Natural killer cell (primary cell): ENCODE results near the gene LIME1. TPM values are rescaled to one million over a fixed set of nuclear protein-coding genes. Genes with fewer than 3 reads are reported as not detected.

ENCODE experiments used
- ATAC-seq, 3 donors: fragments of 150-1000 bp in 2 of 3; fragments of 200-7000 bp in 1 of 3; cut with Tn5 transposase; 1 replicate in 1 of 3; 2 replicates in 2 of 3; pipeline ENCODE4 v1.10.0; 2021; ENCODE audit warnings: mild to moderate bottlenecking in 2 of 3, moderate library complexity in 2 of 3
- DNase-seq, 2 donors: peaks; one replicate each; pipeline versions ENCODE4 v3.0.0 to v3.0.0-alpha.2; 2013 to 2021; ENCODE audit warnings: mixed read lengths in 1 of 2
- H3K27ac ChIP-seq: one replicate; pipeline ENCODE4 v1.5.1; 2013; ENCODE audit warnings: mild to moderate bottlenecking, low read length
- H3K27me3 ChIP-seq: one replicate; pipeline ENCODE4 v1.6.1; 2013; ENCODE audit warnings: low read length; ENCODE audit not compliant: control insufficient read depth, insufficient read depth
- H3K36me3 ChIP-seq: one replicate; pipeline ENCODE4 v1.6.1; 2013; ENCODE audit warnings: low read length; ENCODE audit not compliant: control insufficient read depth, insufficient read depth
- H3K4me1 ChIP-seq: one replicate; pipeline ENCODE4 v1.6.1; 2013; ENCODE audit warnings: low read length; ENCODE audit not compliant: control insufficient read depth, insufficient read depth
- H3K4me3 ChIP-seq: one replicate; pipeline ENCODE4 v1.5.1; 2013; ENCODE audit warnings: low read length
- H3K9me3 ChIP-seq: one replicate; pipeline ENCODE4 v1.6.1; 2013; ENCODE audit warnings: low read length; ENCODE audit not compliant: control insufficient read depth, insufficient read depth
- H3K27ac Mint-ChIP-seq, 2 donors: one replicate each; pipeline ENCODE4 v1.8.0; 2022; ENCODE audit warnings: mild to moderate bottlenecking in 2 of 2, mixed read lengths in 2 of 2, moderate library complexity in 1 of 2
- H3K27me3 Mint-ChIP-seq, 2 donors: one replicate each; pipeline ENCODE4 v1.8.0; 2022; ENCODE audit warnings: low read depth in 2 of 2, mixed read lengths in 2 of 2
- H3K36me3 Mint-ChIP-seq: one replicate; pipeline ENCODE4 v1.8.0; 2022; ENCODE audit warnings: mixed read lengths
- H3K4me1 Mint-ChIP-seq, 2 donors: one replicate each; pipeline ENCODE4 v1.8.0; 2022; ENCODE audit warnings: mixed read lengths in 2 of 2
- H3K4me3 Mint-ChIP-seq: one replicate; pipeline ENCODE4 v1.8.0; 2022; ENCODE audit warnings: mild to moderate bottlenecking, moderate library complexity, mixed read lengths
- H3K9me3 Mint-ChIP-seq, 2 donors: one replicate each; pipeline ENCODE4 v1.8.0; 2022; ENCODE audit warnings: mixed read lengths in 2 of 2
- whole genome bisulfite sequencing: methylation state at CpG from one replicate; pipeline ENCODE4 v1.1.7; 2013; ENCODE audit warnings: missing lambda C conversion rate; ENCODE audit not compliant: insufficient coverage; 5-methylcytosine and 5-hydroxymethylcytosine counted together
- intact Hi-C: fragments of 100-400 bp; cut with micrococcal nuclease; formaldehyde crosslinking; loops from one replicate; pipeline ENCODE4 v1.14.2; 2022
- total RNA-seq, 4 donors: library from RNA; stranded (reverse); fragments of 120-200 nt in 1 of 4; gene quantifications; one replicate each; pipeline versions ENCODE4 v1.2.3 to v1.2.4, GENCODE V29; 2013 to 2022
- TF ChIP-seq, protein P1 (sequence below): fragments of 200-600 bp; IDR thresholded peaks from one replicate; pipeline ENCODE4 v1.8.0; 2022; ENCODE audit warnings: antibody characterized with exemption

Gene LIME1
- total RNA-seq, 3 donors from 2014 or later (not counting 1 experiment from before 2014, with no cell fraction given): 86.5 to 94.4 (median 91.7) TPM

DNA sequence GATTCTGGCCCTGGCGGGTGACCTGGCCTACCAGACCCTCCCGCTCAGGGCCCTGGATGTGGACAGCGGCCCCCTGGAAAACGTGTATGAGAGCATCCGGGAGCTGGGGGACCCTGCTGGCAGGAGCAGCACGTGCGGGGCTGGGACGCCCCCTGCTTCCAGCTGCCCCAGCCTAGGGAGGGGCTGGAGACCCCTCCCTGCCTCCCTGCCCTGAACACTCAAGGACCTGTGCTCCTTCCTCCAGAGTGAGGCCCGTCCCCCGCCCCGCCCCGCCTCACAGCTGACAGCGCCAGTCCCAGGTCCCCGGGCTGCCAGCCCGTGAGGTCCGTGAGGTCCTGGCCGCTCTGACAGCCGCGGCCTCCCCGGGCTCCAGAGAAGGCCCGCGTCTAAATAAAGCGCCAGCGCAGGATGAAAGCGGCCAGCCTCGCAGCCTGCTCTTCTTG lies 2.2 kb downstream of the LIME1 start:
- WGBS: 41% methylated on average over 26 of the region's 26 CpGs

DNA sequence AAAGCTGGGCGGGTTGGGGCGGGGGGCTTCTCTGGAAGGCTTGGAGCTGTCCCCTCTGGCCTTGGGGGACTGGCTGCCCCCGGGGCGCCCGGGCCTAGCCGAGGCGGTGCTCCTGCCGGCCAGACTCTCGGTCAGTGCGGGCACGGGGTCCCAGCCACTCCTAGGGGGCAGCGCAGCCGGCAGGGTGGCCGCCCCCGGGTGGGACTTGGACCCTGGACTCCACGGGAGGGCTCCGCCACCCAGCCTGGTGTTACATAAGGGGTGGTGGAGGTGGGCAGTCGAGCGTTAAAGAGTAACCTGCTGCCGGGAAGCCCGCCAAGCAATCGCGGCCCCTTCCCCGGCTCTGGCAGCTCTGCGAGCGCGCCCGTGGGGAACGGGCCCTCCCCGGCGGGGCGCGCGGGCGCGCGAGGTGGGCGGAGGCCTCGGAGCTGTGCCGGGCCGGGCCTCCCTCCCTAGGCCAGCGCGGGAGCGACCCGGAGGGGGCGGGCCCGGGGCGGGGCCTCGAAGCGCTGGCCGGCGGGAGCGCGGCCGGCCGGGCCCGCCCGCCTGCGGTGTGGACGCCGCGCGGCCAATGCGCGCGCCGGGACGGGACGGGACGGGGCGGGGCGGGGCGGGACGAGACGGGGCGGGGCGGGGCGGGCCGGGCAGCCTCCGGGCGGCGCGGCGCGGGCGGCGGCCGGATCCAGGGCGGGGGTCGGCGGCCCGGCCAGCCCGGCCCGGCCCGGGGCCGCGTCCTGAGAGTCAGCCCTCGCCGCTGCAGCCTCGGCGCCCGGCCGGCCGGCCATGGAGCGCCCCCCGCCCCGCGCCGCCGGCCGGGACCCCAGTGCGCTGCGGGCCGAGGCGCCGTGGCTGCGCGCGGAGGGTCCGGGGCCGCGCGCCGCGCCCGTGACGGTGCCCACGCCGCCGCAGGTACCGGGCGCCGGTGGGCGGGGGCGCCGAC lies 2.9 kb downstream of the LIME1 start, which contains the start of gene SLC2A4RG:
SLC2A4RG (plus strand) TSS at position 647 of the 940 bp plus-strand sequence; CDS start at position 784, 137 bp downstream.
- peak within 1 kb of the TSS; percentile 62 for H3K4me3 ChIP-seq
- no peaks in the 10 kb centered on the region for H3K9me3 ChIP-seq
- Mint-ChIP-seq H3K27ac (peak within 1 kb of the TSS in 1 of 2 donors; percentile 40), H3K36me3 (no peaks in the 10 kb centered on the region), H3K9me3 (no peaks in the 10 kb centered on the region), H3K4me3 (peak within 1 kb of the TSS; percentile 89), H3K4me1 (peaks cover 14 to 37% of the 10 kb centered on the region in 2 donors), H3K27me3 (no peaks in the 10 kb centered on the region)
- H3K36me3 ChIP-seq: peaks cover 24% of the 10 kb centered on the region
- peak; percentile 53 to 86 for DNase-seq
- TF ChIP-seq, protein P1, sequence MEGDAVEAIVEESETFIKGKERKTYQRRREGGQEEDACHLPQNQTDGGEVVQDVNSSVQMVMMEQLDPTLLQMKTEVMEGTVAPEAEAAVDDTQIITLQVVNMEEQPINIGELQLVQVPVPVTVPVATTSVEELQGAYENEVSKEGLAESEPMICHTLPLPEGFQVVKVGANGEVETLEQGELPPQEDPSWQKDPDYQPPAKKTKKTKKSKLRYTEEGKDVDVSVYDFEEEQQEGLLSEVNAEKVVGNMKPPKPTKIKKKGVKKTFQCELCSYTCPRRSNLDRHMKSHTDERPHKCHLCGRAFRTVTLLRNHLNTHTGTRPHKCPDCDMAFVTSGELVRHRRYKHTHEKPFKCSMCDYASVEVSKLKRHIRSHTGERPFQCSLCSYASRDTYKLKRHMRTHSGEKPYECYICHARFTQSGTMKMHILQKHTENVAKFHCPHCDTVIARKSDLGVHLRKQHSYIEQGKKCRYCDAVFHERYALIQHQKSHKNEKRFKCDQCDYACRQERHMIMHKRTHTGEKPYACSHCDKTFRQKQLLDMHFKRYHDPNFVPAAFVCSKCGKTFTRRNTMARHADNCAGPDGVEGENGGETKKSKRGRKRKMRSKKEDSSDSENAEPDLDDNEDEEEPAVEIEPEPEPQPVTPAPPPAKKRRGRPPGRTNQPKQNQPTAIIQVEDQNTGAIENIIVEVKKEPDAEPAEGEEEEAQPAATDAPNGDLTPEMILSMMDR: no peak
- peak; percentile 33 to 66 (median 58) for ATAC-seq
- intact Hi-C loops: loop anchor here (5.0 to 10.0 kb wide), 2 partner anchors 32 to 105 kb away; partner anchors contain the start of genes ARFRP1 and ZGPAT
- WGBS: 2% methylated on average over 136 of the region's 136 CpGs
- no peaks in the 10 kb centered on the region for H3K27me3 ChIP-seq
- H3K27ac ChIP-seq: peak within 1 kb of the TSS; percentile 36
- peaks cover 61% of the 10 kb centered on the region for H3K4me1 ChIP-seq

More for the DNA sequence above, 2.2 kb downstream of the LIME1 start:
- DNase-seq (peak in 1 of 2 donors; percentile 67), ATAC-seq (no peak)
- Mint-ChIP-seq H3K27ac (peak overlapping the region in 1 of 2 donors; percentile 40), H3K4me3 (peak overlapping the region; percentile 89), H3K4me1 (peaks cover 18 to 42% of the 10 kb centered on the region in 2 donors), H3K36me3 (no peaks in the 10 kb centered on the region), H3K27me3 (no peaks in the 10 kb centered on the region), H3K9me3 (no peaks in the 10 kb centered on the region)
- TF ChIP-seq, protein P1: no peak
- no peaks in the 10 kb centered on the region for H3K27me3 ChIP-seq
- H3K4me1 ChIP-seq: peaks cover 61% of the 10 kb centered on the region
- intact Hi-C loops: loop anchor here (10.0 kb wide), 1 partner anchor 104 kb away; no protein-coding TSS in a partner anchor
- peaks cover 29% of the 10 kb centered on the region for H3K36me3 ChIP-seq
- peak overlapping the region; percentile 62 for H3K4me3 ChIP-seq
- peak overlapping the region; percentile 36 for H3K27ac ChIP-seq
- H3K9me3 ChIP-seq: no peaks in the 10 kb centered on the region

DNA sequence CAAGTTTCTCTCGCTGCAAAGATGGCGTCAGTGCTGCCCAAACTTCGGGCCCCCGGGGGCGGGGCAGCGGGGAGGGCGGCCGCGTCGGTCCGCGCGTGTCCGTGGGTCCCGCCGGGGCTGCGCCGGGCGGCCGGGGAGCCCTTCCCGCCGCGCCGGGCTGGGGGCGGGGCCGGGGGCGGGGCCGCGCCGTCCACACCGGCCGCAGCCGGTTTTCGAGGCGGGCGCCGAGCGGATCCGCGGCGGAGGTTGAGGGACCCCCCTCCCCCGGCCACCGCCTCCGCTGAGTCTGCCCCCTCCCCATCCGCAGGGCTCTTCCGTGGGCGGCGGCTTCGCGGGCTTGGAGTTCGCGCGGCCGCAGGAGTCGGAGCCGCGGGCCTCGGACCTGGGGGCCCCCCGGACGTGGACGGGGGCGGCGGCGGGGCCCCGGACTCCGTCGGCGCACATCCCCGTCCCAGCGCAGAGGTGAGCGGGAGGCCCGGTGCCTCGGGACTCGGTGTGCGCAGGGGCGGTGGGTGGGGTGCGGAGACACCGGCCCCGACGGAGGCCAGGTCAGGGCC lies 3.7 kb downstream of the LIME1 start:
- H3K27me3 ChIP-seq: no peaks in the 10 kb centered on the region
- Mint-ChIP-seq H3K27me3 (no peaks in the 10 kb centered on the region), H3K9me3 (no peaks in the 10 kb centered on the region), H3K4me1 (peaks cover 12 to 35% of the 10 kb centered on the region in 2 donors), H3K36me3 (no peaks in the 10 kb centered on the region), H3K27ac (no peak overlapping the region), H3K4me3 (peak overlapping the region; percentile 47)
- under 1% methylated on average over 80 of the region's 80 CpGs for WGBS
- peak overlapping the region; percentile 45 for H3K4me3 ChIP-seq
- H3K36me3 ChIP-seq: peaks cover 16% of the 10 kb centered on the region
- ATAC-seq (peak; percentile 12 to 39 (median 18)), DNase-seq (peak; percentile 51 to 76)
- peaks cover 53% of the 10 kb centered on the region for H3K4me1 ChIP-seq
- H3K9me3 ChIP-seq: no peaks in the 10 kb centered on the region
- TF ChIP-seq, protein P1: no peak
- intact Hi-C loops: loop anchor here (5.0 kb wide), 1 partner anchor 33 kb away; the partner anchor contains the start of genes ARFRP1 and ZGPAT
- H3K27ac ChIP-seq: peak overlapping the region; percentile 11
